Measurements from ENCODE around the gene AKT3.

Gene AKT3

GRCh38 chr1:243731974-243732625 is 117.9 kb downstream of the AKT3 start:
- DNase-seq (ENCODE audit: low spot score), result no peak

GRCh38 chr1:243731301-243731891 is 118.6 kb downstream of the AKT3 start:
- no peak for DNase-seq (ENCODE audit: low spot score)

- DNase-seq (ENCODE audit: low spot score), result no peak
These were observed 119.4 kb downstream of the AKT3 start for GRCh38 chr1:243730487-243731150.

GRCh38 chr1:243729956-243730355 is 120.1 kb downstream of the AKT3 start:
- no peak for DNase-seq (ENCODE audit: low spot score)

- no peak for DNase-seq (ENCODE audit: low spot score)
These were observed 122.4 kb downstream of the AKT3 start for GRCh38 chr1:243727503-243728203.

GRCh38 chr1:243726806-243727502 is 123.1 kb downstream of the AKT3 start:
- DNase-seq (ENCODE audit: low spot score), result no peak

GRCh38 chr1:243725846-243726245 is 124.2 kb downstream of the AKT3 start:
- no peak for DNase-seq (ENCODE audit: low spot score)

GRCh38 chr1:243725075-243725474 is 125.0 kb downstream of the AKT3 start:
- DNase-seq (ENCODE audit: low spot score), result no peak

GRCh38 chr1:243723458-243724043 is 126.5 kb downstream of the AKT3 start:
- DNase-seq (ENCODE audit: low spot score), result no peak

- DNase-seq (ENCODE audit: low spot score), result no peak
These were observed 127.0 kb downstream of the AKT3 start for GRCh38 chr1:243723050-243723449.

GRCh38 chr1:243719476-243719875 is 130.6 kb downstream of the AKT3 start:
- no peak for DNase-seq (ENCODE audit: low spot score)

- DNase-seq (ENCODE audit: low spot score), result no peak
These were observed 131.2 kb downstream of the AKT3 start for GRCh38 chr1:243718893-243719292.

GRCh38 chr1:243718022-243718421 is 132.0 kb downstream of the AKT3 start:
- no peak for DNase-seq (ENCODE audit: low spot score)

GRCh38 chr1:243716906-243717305 is 133.1 kb downstream of the AKT3 start:
- no peak for DNase-seq (ENCODE audit: low spot score)

GRCh38 chr1:243715285-243715684 is 134.8 kb downstream of the AKT3 start:
- no peak for DNase-seq (ENCODE audit: low spot score)

GRCh38 chr1:243713470-243714186 is 136.4 kb downstream of the AKT3 start:
- DNase-seq (ENCODE audit: low spot score), result no peak

- no peak for DNase-seq (ENCODE audit: low spot score)
These were observed 137.1 kb downstream of the AKT3 start for GRCh38 chr1:243712941-243713340.

- DNase-seq (ENCODE audit: low spot score), result no peak
These were observed 137.8 kb downstream of the AKT3 start for GRCh38 chr1:243712242-243712641.

GRCh38 chr1:243710467-243710866 is 139.6 kb downstream of the AKT3 start:
- no peak for DNase-seq (ENCODE audit: low spot score)

- DNase-seq (ENCODE audit: low spot score), result peak; percentile 6
These were observed 141.8 kb downstream of the AKT3 start for GRCh38 chr1:243708210-243708609.

GRCh38 chr1:243706563-243706962 is 143.5 kb downstream of the AKT3 start:
- no peak for DNase-seq (ENCODE audit: low spot score)
